DOHH2 (cell line): Measurements from ENCODE around the gene UMAD1.

Source experiments
- H3F3A ChIP-seq: fragments of 200-600 bp; sonication (generic), shearing (Covaris generic); 2 replicates; pipeline ENCODE4 v1.6.0; 2016; ENCODE audit warnings: antibody characterized with exemption, mild to moderate bottlenecking; ENCODE audit not compliant: control insufficient read depth, insufficient read depth
- H3K27ac ChIP-seq: fragments of 200-600 bp; sonication (generic); 2 replicates; pipeline ENCODE4 v1.5.1; 2014; ENCODE audit warnings: low read depth, mild to moderate bottlenecking, low read length, moderate library complexity
- H3K27me3 ChIP-seq: fragments of 200-600 bp; sonication (generic); 2 replicates; pipeline ENCODE4 v1.6.1; 2014; ENCODE audit warnings: mild to moderate bottlenecking, low read length, mixed read lengths; ENCODE audit not compliant: control insufficient read depth
- H3K36me3 ChIP-seq: fragments of 200-600 bp; sonication (generic); 2 replicates; pipeline ENCODE4 v1.6.1; 2014; ENCODE audit warnings: mild to moderate bottlenecking, low read length, moderate library complexity, mixed read lengths; ENCODE audit not compliant: control insufficient read depth
- H3K4me1 ChIP-seq: fragments of 200-600 bp; sonication (generic); 2 replicates; pipeline ENCODE4 v1.6.1; 2014; ENCODE audit warnings: mild to moderate bottlenecking, low read length, mixed read lengths; ENCODE audit not compliant: control insufficient read depth
- H3K4me2 ChIP-seq: fragments of 200-600 bp; sonication (generic); 2 replicates; pipeline ENCODE4 v1.6.0; 2014; ENCODE audit warnings: mild to moderate bottlenecking, low read length, moderate library complexity
- H3K4me3 ChIP-seq: fragments of 200-600 bp; sonication (generic); 2 replicates; pipeline ENCODE4 v1.5.1; 2014; ENCODE audit warnings: mild to moderate bottlenecking, low read length, mixed read lengths
- H3K79me2 ChIP-seq: fragments of 200-600 bp; sonication (generic); 2 replicates; pipeline ENCODE4 v1.6.1; 2014; ENCODE audit warnings: mild to moderate bottlenecking, low read length, mixed read lengths; ENCODE audit not compliant: control insufficient read depth
- H3K9me2 ChIP-seq: fragments of 200-600 bp; sonication (generic); replicated peaks from 2 replicates; pipeline ENCODE4 v1.6.1; 2014; ENCODE audit warnings: mild to moderate bottlenecking, low read length, mixed read lengths; ENCODE audit not compliant: control insufficient read depth
- H3K9me3 ChIP-seq: fragments of 200-600 bp; sonication (generic); 2 replicates; pipeline ENCODE4 v1.6.1; 2014; ENCODE audit warnings: antibody characterized with exemption, low read length, mixed read lengths; ENCODE audit not compliant: control insufficient read depth, insufficient read depth
- H4K20me1 ChIP-seq: fragments of 200-600 bp; sonication (generic); 2 replicates; pipeline ENCODE4 v1.6.0; 2014; ENCODE audit warnings: low read depth, mild to moderate bottlenecking, antibody characterized with exemption, low read length, moderate library complexity; ENCODE audit not compliant: control insufficient read depth, insufficient read depth
- EZH2phosphoT487 ChIP-seq: fragments of 200-600 bp; sonication (generic); IDR thresholded peaks from 2 replicates; pipeline ENCODE4 v1.6.1; 2017; ENCODE audit warnings: borderline replicate concordance, mild to moderate bottlenecking, antibody characterized with exemption, low read length, moderate library complexity, mixed read lengths
- TF ChIP-seq, protein P1 (sequence below): fragments of 200-600 bp; sonication (generic); IDR thresholded peaks from one replicate; pipeline ENCODE4 v1.5.1; 2014; ENCODE audit warnings: antibody characterized with exemption, mild to moderate bottlenecking, low read depth, low read length; ENCODE audit not compliant: poor library complexity, severe bottlenecking

The UMAD1 gene

DNA sequence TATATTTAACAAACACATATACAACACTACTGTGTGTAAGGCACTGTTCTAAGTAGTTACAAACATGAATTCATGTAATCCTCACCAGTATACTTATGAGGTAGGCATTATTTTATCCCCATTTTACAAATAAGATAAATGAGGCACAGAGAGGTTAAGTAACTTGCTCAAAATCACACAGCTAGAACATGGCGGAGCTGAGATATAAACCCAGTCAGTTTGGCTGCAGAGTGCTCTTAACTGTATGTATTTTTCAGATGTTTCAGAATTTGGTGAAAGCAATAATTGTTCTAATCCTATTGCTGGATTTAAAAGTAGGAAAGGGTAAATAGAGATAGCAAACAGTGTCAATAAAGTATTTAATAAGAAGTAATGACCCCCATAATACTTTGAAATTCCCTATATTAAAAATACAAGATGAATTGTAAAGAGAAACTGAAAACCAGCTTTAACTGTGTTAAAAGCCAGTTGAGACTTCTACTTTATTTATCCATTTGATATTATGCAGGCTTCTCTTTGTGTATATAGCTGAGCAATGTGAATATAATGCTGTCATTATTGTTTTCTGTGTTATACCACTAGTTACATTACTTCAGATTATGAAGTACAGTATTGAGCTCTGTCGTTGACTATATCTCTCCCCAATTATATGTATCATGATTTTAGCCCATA lies 110.2 kb downstream of the UMAD1 start:
- H3K9me2 ChIP-seq, result no peaks in the 10 kb centered on the region
- peaks cover 6% of the 10 kb centered on the region for H3K4me1 ChIP-seq
- no peaks in the 10 kb centered on the region for H3K27me3 ChIP-seq
- no peaks in the 10 kb centered on the region for H3K36me3 ChIP-seq
- no peak overlapping the region for H3K4me3 ChIP-seq
- H3K79me2 ChIP-seq, result no peaks in the 10 kb centered on the region
- H4K20me1 ChIP-seq, result no peaks in the 10 kb centered on the region
- no peak overlapping the region for H3K27ac ChIP-seq
- TF ChIP-seq, protein P1, sequence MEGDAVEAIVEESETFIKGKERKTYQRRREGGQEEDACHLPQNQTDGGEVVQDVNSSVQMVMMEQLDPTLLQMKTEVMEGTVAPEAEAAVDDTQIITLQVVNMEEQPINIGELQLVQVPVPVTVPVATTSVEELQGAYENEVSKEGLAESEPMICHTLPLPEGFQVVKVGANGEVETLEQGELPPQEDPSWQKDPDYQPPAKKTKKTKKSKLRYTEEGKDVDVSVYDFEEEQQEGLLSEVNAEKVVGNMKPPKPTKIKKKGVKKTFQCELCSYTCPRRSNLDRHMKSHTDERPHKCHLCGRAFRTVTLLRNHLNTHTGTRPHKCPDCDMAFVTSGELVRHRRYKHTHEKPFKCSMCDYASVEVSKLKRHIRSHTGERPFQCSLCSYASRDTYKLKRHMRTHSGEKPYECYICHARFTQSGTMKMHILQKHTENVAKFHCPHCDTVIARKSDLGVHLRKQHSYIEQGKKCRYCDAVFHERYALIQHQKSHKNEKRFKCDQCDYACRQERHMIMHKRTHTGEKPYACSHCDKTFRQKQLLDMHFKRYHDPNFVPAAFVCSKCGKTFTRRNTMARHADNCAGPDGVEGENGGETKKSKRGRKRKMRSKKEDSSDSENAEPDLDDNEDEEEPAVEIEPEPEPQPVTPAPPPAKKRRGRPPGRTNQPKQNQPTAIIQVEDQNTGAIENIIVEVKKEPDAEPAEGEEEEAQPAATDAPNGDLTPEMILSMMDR, result no peak
- no peak for TF ChIP-seq EZH2phosphoT487
- H3K4me2 ChIP-seq, result no peak overlapping the region
- H3K9me3 ChIP-seq, result no peaks in the 10 kb centered on the region
- H3F3A ChIP-seq, result no peaks in the 10 kb centered on the region

DNA sequence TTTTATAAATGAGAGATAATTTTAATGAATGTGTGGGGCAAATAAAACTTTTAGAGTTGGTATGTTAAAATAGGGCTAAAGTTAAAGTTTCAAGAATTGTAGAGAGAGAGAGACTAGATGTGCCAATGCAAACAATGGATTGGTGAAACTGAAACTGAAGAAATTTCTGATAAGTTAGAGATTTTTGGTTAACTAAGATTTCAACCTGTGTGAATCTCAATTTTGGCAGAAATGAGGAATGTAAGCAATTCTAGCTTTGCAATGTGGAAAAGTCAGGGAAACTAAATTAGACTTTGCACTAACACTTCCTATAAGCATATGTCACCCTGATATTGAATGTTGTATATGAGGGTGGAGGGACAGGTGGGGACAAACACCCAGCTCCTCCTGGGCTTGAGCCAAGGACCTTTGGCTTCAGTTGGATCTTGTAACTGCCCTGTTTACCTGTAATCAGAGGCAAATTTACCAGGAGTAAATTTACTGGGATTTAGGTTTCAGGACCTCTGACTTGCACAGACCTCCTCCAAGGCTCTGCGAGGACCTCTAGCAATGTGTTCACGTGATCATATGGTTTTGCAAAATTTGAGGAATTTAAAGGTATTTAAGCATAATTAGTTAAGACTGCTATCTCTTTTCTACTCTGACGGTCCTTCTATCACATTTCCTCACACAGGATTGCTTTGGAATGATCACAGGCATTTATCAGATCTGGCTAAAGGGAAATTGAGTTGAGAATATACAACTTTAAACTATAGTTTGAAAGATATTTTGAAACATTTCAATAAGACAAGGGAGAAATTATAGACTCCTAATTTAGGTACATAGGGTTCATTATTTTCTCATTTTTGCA lies 110.9 kb downstream of the UMAD1 start:
- no peak for TF ChIP-seq EZH2phosphoT487
- TF ChIP-seq, protein P1, result no peak

DNA sequence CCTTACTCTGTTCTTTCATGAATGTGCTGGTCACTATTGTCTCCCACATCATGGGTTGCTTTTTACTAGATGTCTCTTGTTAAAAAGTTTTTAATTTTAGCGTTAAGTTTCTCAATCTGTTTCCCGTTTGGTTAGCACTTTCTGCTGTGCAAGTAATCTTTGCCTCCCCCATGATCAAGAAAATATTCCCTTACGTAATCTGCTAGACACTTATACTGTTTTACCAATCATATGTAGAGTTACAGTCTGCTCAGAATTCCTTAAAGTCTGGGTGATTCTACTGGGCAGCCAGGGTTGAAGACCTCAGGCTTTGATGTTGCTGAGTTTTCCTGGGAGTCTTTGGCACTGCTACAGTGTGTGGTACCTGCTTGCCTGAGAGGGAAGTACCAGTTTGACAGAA lies 116.0 kb downstream of the UMAD1 start:
- H3K36me3 ChIP-seq, result no peaks in the 10 kb centered on the region
- H3K27ac ChIP-seq, result no peak overlapping the region
- no peak overlapping the region for H3K4me2 ChIP-seq
- H3K79me2 ChIP-seq, result no peaks in the 10 kb centered on the region
- no peaks in the 10 kb centered on the region for H3K27me3 ChIP-seq
- H4K20me1 ChIP-seq, result no peaks in the 10 kb centered on the region
- no peaks in the 10 kb centered on the region for H3K9me2 ChIP-seq
- no peaks in the 10 kb centered on the region for H3F3A ChIP-seq
- peaks cover 7% of the 10 kb centered on the region for H3K4me1 ChIP-seq
- no peaks in the 10 kb centered on the region for H3K9me3 ChIP-seq
- no peak for TF ChIP-seq EZH2phosphoT487
- TF ChIP-seq, protein P1, result no peak
- no peak overlapping the region for H3K4me3 ChIP-seq

More for the DNA sequence above, 110.9 kb downstream of the UMAD1 start:
- no peaks in the 10 kb centered on the region for H3K4me1 ChIP-seq
- H3K79me2 ChIP-seq, result no peaks in the 10 kb centered on the region
- H3K9me2 ChIP-seq, result no peaks in the 10 kb centered on the region
- H3K4me3 ChIP-seq, result no peak overlapping the region
- H3K36me3 ChIP-seq, result no peaks in the 10 kb centered on the region
- H3K27ac ChIP-seq, result no peak overlapping the region
- no peaks in the 10 kb centered on the region for H3F3A ChIP-seq
- H3K27me3 ChIP-seq, result no peaks in the 10 kb centered on the region
- no peak overlapping the region for H3K4me2 ChIP-seq
- H3K9me3 ChIP-seq, result no peaks in the 10 kb centered on the region
- H4K20me1 ChIP-seq, result no peaks in the 10 kb centered on the region
